ENCODE measurements around the gene NAXE. TPM values are rescaled to one million over a fixed set of nuclear protein-coding genes. Genes with fewer than 3 reads are reported as not detected.

Gene NAXE
- total RNA-seq, 1 experiment from 2014 or later, result 99.8 TPM

GRCh38 chr1:156582388-156583017 lies 9.1 kb upstream of the NAXE start:
- H3K4me3 Mint-ChIP-seq (ENCODE audit: unreplicated experiment), result no peak overlapping the region
- no peak overlapping the region for H3K27ac Mint-ChIP-seq (ENCODE audit: unreplicated experiment)

GRCh38 chr1:156583821-156584622 lies 7.6 kb upstream of the NAXE start:
- H3K4me1 ChIP-seq, result no peaks in the 10 kb centered on the region
- Mint-ChIP-seq H3K27ac (ENCODE audit: unreplicated experiment) (no peak overlapping the region), H3K4me3 (ENCODE audit: unreplicated experiment) (no peak overlapping the region), H3K36me3 (ENCODE audit: insufficient read depth, unreplicated experiment) (no peaks in the 10 kb centered on the region), H3K4me1 (ENCODE audit: low read depth, unreplicated experiment) (no peaks in the 10 kb centered on the region), H3K9me3 (ENCODE audit: unreplicated experiment) (no peaks in the 10 kb centered on the region), H3K27me3 (ENCODE audit: insufficient read depth, unreplicated experiment) (no peaks in the 10 kb centered on the region)
- intact Hi-C loops (cut with micrococcal nuclease; ENCODE audit: unreplicated experiment), result loop anchor here (1.0 to 5.0 kb wide), 2 partner anchors 24 to 127 kb away; no protein-coding TSS in a partner anchor
- peak; percentile 83 to 89 for TF ChIP-seq CTCF (IDR thresholded peaks at IDR 0.05; ENCODE audit: insufficient read depth in 1 of 2, low read depth in 1 of 2, low read length in 1 of 2, severe bottlenecking in 1 of 2, unreplicated experiment in 1 of 2)
- H3K9me3 ChIP-seq, result no peaks in the 10 kb centered on the region
- H3K4me3 ChIP-seq (ENCODE audit: low read depth, low read length), result no peak overlapping the region
- no peaks in the 10 kb centered on the region for H3K27me3 ChIP-seq (replicated peaks; ENCODE audit: control insufficient read depth, insufficient read depth, low read length)
- CTCF ChIA-PET, result interaction anchor here (1.0 kb wide), 1 partner anchor 25 kb away, joined by 4 read pairs; no protein-coding TSS in a partner anchor
- no peaks in the 10 kb centered on the region for H3K36me3 ChIP-seq (ENCODE audit: control insufficient read depth, insufficient read depth, low read length)
- DNase-seq, result peak; percentile 75 to 78
- POLR2A ChIA-PET, result no interaction called here
- BruUV-seq (replicated peaks), result no TSS peak

More at GRCh38 chr1:156582388-156583017, 9.1 kb upstream of the NAXE start:
- no peak for TF ChIP-seq CTCF (IDR thresholded peaks at IDR 0.05; ENCODE audit: insufficient read depth in 1 of 2, low read depth in 1 of 2, low read length in 1 of 2, severe bottlenecking in 1 of 2, unreplicated experiment in 1 of 2)
- intact Hi-C loops (cut with micrococcal nuclease; ENCODE audit: unreplicated experiment), result loop anchor here (5.0 kb wide), 1 partner anchor 125 kb away; no protein-coding TSS in a partner anchor
- Mint-ChIP-seq H3K36me3 (ENCODE audit: insufficient read depth, unreplicated experiment) (no peaks in the 10 kb centered on the region), H3K4me1 (ENCODE audit: low read depth, unreplicated experiment) (no peaks in the 10 kb centered on the region), H3K27me3 (ENCODE audit: insufficient read depth, unreplicated experiment) (no peaks in the 10 kb centered on the region), H3K9me3 (ENCODE audit: unreplicated experiment) (no peaks in the 10 kb centered on the region)
- H3K4me3 ChIP-seq (ENCODE audit: low read depth, low read length), result no peak overlapping the region
- H3K36me3 ChIP-seq (ENCODE audit: control insufficient read depth, insufficient read depth, low read length), result no peaks in the 10 kb centered on the region
- CTCF ChIA-PET, result interaction anchor here (0.7 kb wide), 1 partner anchor 27 kb away, joined by 3 read pairs; no protein-coding TSS in a partner anchor
- POLR2A ChIA-PET, result no interaction called here
- H3K27me3 ChIP-seq (replicated peaks; ENCODE audit: control insufficient read depth, insufficient read depth, low read length), result no peaks in the 10 kb centered on the region
- peak in 1 of 2 experiments; percentile 13 for DNase-seq
- no peaks in the 10 kb centered on the region for H3K4me1 ChIP-seq
- H3K9me3 ChIP-seq, result no peaks in the 10 kb centered on the region
- no TSS peak for BruUV-seq (replicated peaks)

GRCh38 chr1:156584813-156585212 lies 6.8 kb upstream of the NAXE start:
- H3K9me3 ChIP-seq, result no peaks in the 10 kb centered on the region
- H3K9me3 Mint-ChIP-seq (ENCODE audit: unreplicated experiment), result no peaks in the 10 kb centered on the region
- no peaks in the 10 kb centered on the region for H3K4me1 ChIP-seq
- H3K4me3 ChIP-seq (ENCODE audit: low read depth, low read length), result no peak overlapping the region
- intact Hi-C loops (cut with micrococcal nuclease; ENCODE audit: unreplicated experiment), result loop anchor here (1.0 to 5.0 kb wide), 2 partner anchors 23 to 128 kb away; no protein-coding TSS in a partner anchor
- no peaks in the 10 kb centered on the region for H3K36me3 Mint-ChIP-seq (ENCODE audit: insufficient read depth, unreplicated experiment)
- ChIA-PET CTCF (interaction anchor here (0.6 to 1.1 kb wide), 4 partner anchors 23 to 122 kb away, joined by 3 to 5 read pairs (median 4); no protein-coding TSS in a partner anchor), POLR2A (no interaction called here)
- no peaks in the 10 kb centered on the region for H3K27me3 ChIP-seq (replicated peaks; ENCODE audit: control insufficient read depth, insufficient read depth, low read length)
- no peaks in the 10 kb centered on the region for H3K36me3 ChIP-seq (ENCODE audit: control insufficient read depth, insufficient read depth, low read length)
- BruUV-seq (replicated peaks), result no TSS peak
- no peak overlapping the region for H3K27ac Mint-ChIP-seq (ENCODE audit: unreplicated experiment)
- H3K4me3 Mint-ChIP-seq (ENCODE audit: unreplicated experiment), result no peak overlapping the region
- no peaks in the 10 kb centered on the region for H3K27me3 Mint-ChIP-seq (ENCODE audit: insufficient read depth, unreplicated experiment)
- peak; percentile 55 to 75 for TF ChIP-seq CTCF (IDR thresholded peaks at IDR 0.05; ENCODE audit: insufficient read depth in 1 of 2, low read depth in 1 of 2, low read length in 1 of 2, severe bottlenecking in 1 of 2, unreplicated experiment in 1 of 2)
- H3K4me1 Mint-ChIP-seq (ENCODE audit: low read depth, unreplicated experiment), result no peaks in the 10 kb centered on the region
- DNase-seq, result peak; percentile 56 to 63

All from Caco-2 (cell line).